Neuronal stem cell (in vitro differentiated cells): Measurements from ENCODE around the gene ZBTB40.

Experiments used
- DNase-seq: peaks from one replicate; pipeline ENCODE4 v3.0.0-alpha.2; 2013; ENCODE audit warnings: low spot score
- H2AFZ ChIP-seq: one replicate; pipeline ENCODE4 v1.6.1; 2013; ENCODE audit warnings: mild to moderate bottlenecking, low read length, inconsistent platforms
- H2AK5ac ChIP-seq: 2 replicates; pipeline ENCODE4 v1.6.1; 2013; ENCODE audit warnings: low read depth, mild to moderate bottlenecking, inconsistent platforms, low read length, moderate library complexity, mixed read lengths
- H2BK120ac ChIP-seq: 2 replicates; pipeline ENCODE4 v1.6.1; 2013; ENCODE audit warnings: low read depth, mild to moderate bottlenecking, inconsistent platforms, low read length, moderate library complexity, mixed read lengths
- H2BK12ac ChIP-seq: one replicate; pipeline ENCODE4 v1.6.1; 2013; ENCODE audit warnings: low read length, inconsistent platforms
- H2BK15ac ChIP-seq: 2 replicates; pipeline ENCODE4 v1.6.1; 2013; ENCODE audit warnings: mild to moderate bottlenecking, low read length, inconsistent platforms, mixed read lengths
- H2BK5ac ChIP-seq: one replicate; pipeline ENCODE4 v1.6.1; 2013; ENCODE audit warnings: inconsistent platforms, mild to moderate bottlenecking, low read length, moderate library complexity
- H3K14ac ChIP-seq: one replicate; pipeline ENCODE4 v1.6.1; 2013; ENCODE audit warnings: low read length, inconsistent platforms
- H3K18ac ChIP-seq: 2 replicates; pipeline ENCODE4 v1.6.1; 2013; ENCODE audit warnings: low read length, inconsistent platforms
- H3K23ac ChIP-seq: 2 replicates; pipeline ENCODE4 v1.6.1; 2013; ENCODE audit warnings: low read depth, mild to moderate bottlenecking, mixed read lengths, low read length, inconsistent platforms; ENCODE audit not compliant: poor library complexity
- H3K27ac ChIP-seq: replicated peaks from 3 replicates; pipeline ENCODE4 v1.5.1; 2013; ENCODE audit warnings: low read length, inconsistent platforms
- H3K27me3 ChIP-seq, 3 experiments: 2 replicates each; pipeline ENCODE4 v1.6.1; 2013; ENCODE audit warnings: low read length in 3 of 3, mild to moderate bottlenecking in 2 of 3, inconsistent platforms in 1 of 3, low read depth in 1 of 3, mixed read lengths in 1 of 3, moderate library complexity in 1 of 3; ENCODE audit not compliant: control insufficient read depth in 3 of 3, insufficient read depth in 3 of 3
- H3K36me3 ChIP-seq, 2 donors: replicated peaks in 1 of 2; 2 replicates each; pipeline ENCODE4 v1.6.1; 2013; ENCODE audit warnings: low read length in 2 of 2; ENCODE audit not compliant: control insufficient read depth in 2 of 2, insufficient read depth in 2 of 2
- H3K4ac ChIP-seq: 2 replicates; pipeline ENCODE4 v1.6.1; 2013; ENCODE audit warnings: inconsistent platforms, mild to moderate bottlenecking, low read length, moderate library complexity
- H3K4me1 ChIP-seq, 2 donors: 1 replicate in 1 of 2; 2 replicates in 1 of 2; pipeline ENCODE4 v1.6.1; 2013; ENCODE audit warnings: low read length in 2 of 2, low read depth in 1 of 2; ENCODE audit not compliant: control insufficient read depth in 2 of 2, insufficient read depth in 1 of 2
- H3K4me2 ChIP-seq: one replicate; pipeline ENCODE4 v1.6.1; 2013; ENCODE audit warnings: mild to moderate bottlenecking, low read length, inconsistent platforms; ENCODE audit not compliant: insufficient read depth, poor library complexity, severe bottlenecking
- H3K4me3 ChIP-seq, 2 donors: 2 replicates each; pipeline ENCODE4 v1.5.1; 2013; ENCODE audit warnings: low read length in 2 of 2, mild to moderate bottlenecking in 2 of 2, inconsistent platforms in 1 of 2, moderate library complexity in 1 of 2
- H3K79me1 ChIP-seq: one replicate; pipeline ENCODE4 v1.6.1; 2013; ENCODE audit warnings: low read depth, mild to moderate bottlenecking, inconsistent platforms, low read length, moderate library complexity
- H3K9ac ChIP-seq: one replicate; pipeline ENCODE4 v1.6.1; 2013; ENCODE audit warnings: mild to moderate bottlenecking, low read depth, low read length, inconsistent platforms; ENCODE audit not compliant: poor library complexity
- H3K9me3 ChIP-seq, 2 donors: replicated peaks in 1 of 2; 2 replicates each; pipeline versions ENCODE3 to v1.6.1; 2013; ENCODE audit warnings: low read length in 2 of 2, mild to moderate bottlenecking in 2 of 2, inconsistent platforms in 1 of 2, low read depth in 1 of 2, mixed read lengths in 1 of 2, moderate library complexity in 1 of 2; ENCODE audit not compliant: control insufficient read depth in 2 of 2, insufficient read depth in 1 of 2
- H4K8ac ChIP-seq: one replicate; pipeline ENCODE4 v1.6.1; 2013; ENCODE audit warnings: low read depth, mild to moderate bottlenecking, inconsistent platforms, low read length, moderate library complexity
- H4K91ac ChIP-seq: one replicate; pipeline ENCODE4 v1.6.1; 2013; ENCODE audit warnings: low read length, low read depth, mild to moderate bottlenecking, inconsistent platforms; ENCODE audit not compliant: poor library complexity
- WGBS, 2 donors: extraction: QIAGEN DNeasy Blood & Tissue Kit; methylation state at CpG; one replicate each; pipeline ENCODE4 v1.1.7; 2013; ENCODE audit warnings: missing lambda C conversion rate in 2 of 2, mixed read lengths in 1 of 2; ENCODE audit not compliant: insufficient read length in 2 of 2, insufficient replicate concordance in 1 of 2; ENCODE audit errors: extremely low coverage in 2 of 2; 5-methylcytosine and 5-hydroxymethylcytosine counted together

The ZBTB40 gene

GRCh38 chr1:22472596-22472995, 20.9 kb downstream of the ZBTB40 start:
- Histone ChIP-seq H3K27me3 (no peaks in the 10 kb centered on the region), H2BK12ac (no peak overlapping the region), H2AK5ac (no peak overlapping the region), H4K91ac (no peak overlapping the region), H3K23ac (no peak overlapping the region), H3K36me3 (no peaks in the 10 kb centered on the region), H4K8ac (no peak overlapping the region), H3K79me1 (no peaks in the 10 kb centered on the region), H2AFZ (no peak overlapping the region), H2BK5ac (no peak overlapping the region), H3K9me3 (no peaks in the 10 kb centered on the region), H3K4me2 (no peak overlapping the region), H2BK120ac (no peak overlapping the region), H3K4ac (no peak overlapping the region), H3K4me3 (no peak overlapping the region), H3K18ac (no peak overlapping the region), H3K9ac (peak overlapping the region; percentile 2), H3K27ac (no peak overlapping the region), H3K4me1 (peaks cover 0 to 8% of the 10 kb centered on the region in 2 donors), H3K14ac (no peak overlapping the region), H2BK15ac (no peak overlapping the region)
- WGBS, 2 donors = no CpG with 5 or more reads among the region's 2 CpGs
- DNase-seq = no peak

- H3K4ac ChIP-seq = no peak overlapping the region
- no peak overlapping the region for H2BK12ac ChIP-seq
- H3K36me3 ChIP-seq = no peaks in the 10 kb centered on the region
- H3K9me3 ChIP-seq = no peaks in the 10 kb centered on the region
- H3K79me1 ChIP-seq = no peaks in the 10 kb centered on the region
- H2AK5ac ChIP-seq = no peak overlapping the region
- peaks cover 0 to 8% of the 10 kb centered on the region in 2 donors for H3K4me1 ChIP-seq
- no peak overlapping the region for H2AFZ ChIP-seq
- no peak overlapping the region for H4K91ac ChIP-seq
- no peak overlapping the region for H3K4me2 ChIP-seq
- no CpG with 5 or more reads among the region's 4 CpGs for WGBS, 2 donors
- no peak overlapping the region for H4K8ac ChIP-seq
- H2BK5ac ChIP-seq = no peak overlapping the region
- no peak overlapping the region for H3K18ac ChIP-seq
- no peak overlapping the region for H2BK15ac ChIP-seq
- H3K14ac ChIP-seq = no peak overlapping the region
- no peak overlapping the region for H3K4me3 ChIP-seq
- no peak overlapping the region for H2BK120ac ChIP-seq
- no peak for DNase-seq
- no peak overlapping the region for H3K23ac ChIP-seq
- no peak overlapping the region for H3K27ac ChIP-seq
- H3K27me3 ChIP-seq = no peaks in the 10 kb centered on the region
- no peak overlapping the region for H3K9ac ChIP-seq
Measured at GRCh38 chr1:22473952-22474351, 22.3 kb downstream of the ZBTB40 start.

- H3K4me1 ChIP-seq = peaks cover 0 to 8% of the 10 kb centered on the region in 2 donors
- no peak overlapping the region for H4K91ac ChIP-seq
- no peak overlapping the region for H3K18ac ChIP-seq
- H2AK5ac ChIP-seq = no peak overlapping the region
- no peak overlapping the region for H2BK120ac ChIP-seq
- WGBS, 2 donors = no CpG with 5 or more reads among the region's 5 CpGs
- H3K27ac ChIP-seq = no peak overlapping the region
- no peak overlapping the region for H2BK5ac ChIP-seq
- H3K79me1 ChIP-seq = no peaks in the 10 kb centered on the region
- H2AFZ ChIP-seq = no peak overlapping the region
- no peak overlapping the region for H3K23ac ChIP-seq
- H4K8ac ChIP-seq = no peak overlapping the region
- H2BK12ac ChIP-seq = no peak overlapping the region
- no peak overlapping the region for H3K4me3 ChIP-seq
- no peaks in the 10 kb centered on the region for H3K27me3 ChIP-seq
- peaks cover 0 to 5% of the 10 kb centered on the region in 2 donors for H3K9me3 ChIP-seq
- H3K4ac ChIP-seq = no peak overlapping the region
- no peak for DNase-seq
- no peak overlapping the region for H3K14ac ChIP-seq
- H2BK15ac ChIP-seq = no peak overlapping the region
- H3K4me2 ChIP-seq = no peak overlapping the region
- H3K36me3 ChIP-seq = no peaks in the 10 kb centered on the region
- no peak overlapping the region for H3K9ac ChIP-seq
Measured at GRCh38 chr1:22476566-22476965, 24.9 kb downstream of the ZBTB40 start.

- H2BK120ac ChIP-seq = no peak overlapping the region
- no peaks in the 10 kb centered on the region for H3K27me3 ChIP-seq
- H3K36me3 ChIP-seq = no peaks in the 10 kb centered on the region
- H4K8ac ChIP-seq = no peak overlapping the region
- no peak overlapping the region for H3K9ac ChIP-seq
- H3K23ac ChIP-seq = no peak overlapping the region
- H3K79me1 ChIP-seq = no peaks in the 10 kb centered on the region
- no peak overlapping the region for H2AK5ac ChIP-seq
- H3K4ac ChIP-seq = no peak overlapping the region
- H3K4me1 ChIP-seq = no peaks in the 10 kb centered on the region
- no peak overlapping the region for H2BK12ac ChIP-seq
- no peak overlapping the region for H4K91ac ChIP-seq
- no CpG with 5 or more reads among the region's 2 CpGs for WGBS, 2 donors
- no peak overlapping the region for H3K18ac ChIP-seq
- no peak overlapping the region for H2AFZ ChIP-seq
- H3K14ac ChIP-seq = no peak overlapping the region
- no peak overlapping the region for H2BK5ac ChIP-seq
- no peak for DNase-seq
- peaks cover 0 to 11% of the 10 kb centered on the region in 2 donors for H3K9me3 ChIP-seq
- no peak overlapping the region for H3K4me3 ChIP-seq
- no peak overlapping the region for H3K27ac ChIP-seq
- no peak overlapping the region for H3K4me2 ChIP-seq
- no peak overlapping the region for H2BK15ac ChIP-seq
Measured at GRCh38 chr1:22483121-22483520, 31.5 kb downstream of the ZBTB40 start.
